GM18526 (cell line): Measurements from ENCODE around the gene KCNK13.

ENCODE experiments used
- POLR2A ChIP-seq: IDR thresholded peaks from 3 replicates; pipeline ENCODE4 v1.6.1; 2011; ENCODE audit not compliant: insufficient read length; ENCODE audit errors: extremely low read depth

KCNK13 gene

GRCh38 chr14:90096566-90096965 lies 34.8 kb downstream of the KCNK13 start:
- TF ChIP-seq POLR2A: no peak

GRCh38 chr14:90103808-90104207 lies 42.0 kb downstream of the KCNK13 start:
- TF ChIP-seq POLR2A: no peak

GRCh38 chr14:90105756-90106155 lies 44.0 kb downstream of the KCNK13 start:
- TF ChIP-seq POLR2A: no peak

DNA sequence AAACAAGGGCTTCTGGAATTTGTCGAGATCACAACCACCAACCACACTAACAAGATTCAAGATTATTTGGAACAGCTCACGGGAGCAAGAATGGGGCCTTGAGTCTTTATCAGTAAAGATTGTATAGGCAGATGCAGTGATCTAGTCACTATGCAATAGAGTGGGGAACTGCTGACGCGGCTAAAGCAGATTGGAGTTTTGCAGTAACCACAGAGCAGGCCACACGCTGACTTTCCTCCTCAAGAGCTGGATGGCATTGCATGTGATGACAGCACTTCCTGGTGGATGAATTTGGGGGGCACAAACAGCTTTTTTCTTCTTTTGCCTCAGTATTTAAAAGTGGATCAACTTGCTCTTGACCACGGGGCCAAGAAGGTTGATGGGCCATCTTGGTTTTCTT lies 46.0 kb downstream of the KCNK13 start:
- no peak for TF ChIP-seq POLR2A

- TF ChIP-seq POLR2A: no peak
Observed at GRCh38 chr14:90109858-90110257, 48.1 kb downstream of the KCNK13 start.

- TF ChIP-seq POLR2A: no peak
Observed at GRCh38 chr14:90111895-90112534, 50.2 kb downstream of the KCNK13 start.

GRCh38 chr14:90114554-90114953 lies 52.8 kb downstream of the KCNK13 start:
- TF ChIP-seq POLR2A: no peak

GRCh38 chr14:90115780-90116179 lies 54.0 kb downstream of the KCNK13 start:
- no peak for TF ChIP-seq POLR2A

DNA sequence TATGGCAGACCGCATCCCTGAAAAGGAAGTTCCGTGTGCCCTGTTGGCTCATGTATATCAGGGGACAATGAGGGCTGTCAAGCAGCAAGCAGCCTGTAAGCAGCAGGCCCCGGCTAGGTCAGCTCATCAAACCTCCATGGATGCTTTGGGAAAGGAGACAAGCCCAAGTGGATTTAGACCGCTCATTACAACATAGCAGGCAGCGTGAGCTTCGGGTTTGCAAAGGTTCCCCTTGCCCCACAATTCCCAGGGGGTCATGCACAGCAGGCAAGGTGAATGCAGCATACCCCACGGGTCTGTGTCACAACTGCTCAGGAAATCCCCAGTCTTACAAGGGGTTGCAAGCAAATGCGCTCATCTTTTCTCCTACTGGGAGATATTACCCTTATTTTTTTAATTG lies 54.6 kb downstream of the KCNK13 start:
- TF ChIP-seq POLR2A: no peak

DNA sequence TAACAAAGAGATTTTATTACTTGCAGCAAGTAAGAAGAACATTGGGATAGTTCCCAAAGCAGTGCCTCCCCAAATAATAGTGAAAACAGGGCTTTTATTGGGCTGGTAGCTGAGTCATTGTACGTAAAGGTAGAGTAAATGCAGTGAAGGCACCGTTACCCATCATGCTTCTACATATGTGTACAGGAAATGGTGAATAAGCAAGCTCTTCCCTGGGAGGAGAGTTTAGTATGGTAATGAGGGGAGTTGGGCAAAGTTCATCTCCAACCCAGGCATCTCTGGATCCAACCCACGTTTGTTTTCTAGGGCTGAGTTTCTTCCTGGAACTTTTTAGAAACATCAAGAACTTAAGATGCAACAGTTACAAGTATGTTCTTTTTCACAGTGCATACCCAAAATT lies 56.2 kb downstream of the KCNK13 start:
- no peak for TF ChIP-seq POLR2A

DNA sequence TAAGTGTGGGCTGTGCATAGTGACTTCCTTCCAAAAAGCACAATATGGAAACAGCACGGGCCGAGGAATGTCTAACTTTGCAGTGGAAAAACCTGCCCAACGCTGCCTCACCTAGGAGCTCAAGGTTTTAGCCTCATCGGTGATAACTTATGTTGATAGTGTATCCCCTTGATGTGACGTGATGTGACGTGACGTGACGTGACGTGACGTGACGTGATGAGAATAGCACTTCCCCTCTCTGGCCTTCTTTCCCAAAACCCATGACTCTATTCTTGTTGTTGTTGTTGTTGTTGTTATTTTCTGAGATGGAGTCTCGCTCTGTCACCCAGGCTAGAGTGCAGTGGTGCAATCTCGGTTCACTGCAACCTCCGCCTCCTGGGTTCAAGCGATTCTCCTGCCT lies 64.5 kb downstream of the KCNK13 start:
- no peak for TF ChIP-seq POLR2A

- TF ChIP-seq POLR2A: no peak
Observed at GRCh38 chr14:90132821-90133570, 71.2 kb downstream of the KCNK13 start.

- no peak for TF ChIP-seq POLR2A
Observed at GRCh38 chr14:90136904-90137303, 75.1 kb downstream of the KCNK13 start.

GRCh38 chr14:90137807-90138206 lies 76.0 kb downstream of the KCNK13 start:
- TF ChIP-seq POLR2A: no peak

- no peak for TF ChIP-seq POLR2A
Observed at GRCh38 chr14:90139199-90139598, 77.4 kb downstream of the KCNK13 start.

DNA sequence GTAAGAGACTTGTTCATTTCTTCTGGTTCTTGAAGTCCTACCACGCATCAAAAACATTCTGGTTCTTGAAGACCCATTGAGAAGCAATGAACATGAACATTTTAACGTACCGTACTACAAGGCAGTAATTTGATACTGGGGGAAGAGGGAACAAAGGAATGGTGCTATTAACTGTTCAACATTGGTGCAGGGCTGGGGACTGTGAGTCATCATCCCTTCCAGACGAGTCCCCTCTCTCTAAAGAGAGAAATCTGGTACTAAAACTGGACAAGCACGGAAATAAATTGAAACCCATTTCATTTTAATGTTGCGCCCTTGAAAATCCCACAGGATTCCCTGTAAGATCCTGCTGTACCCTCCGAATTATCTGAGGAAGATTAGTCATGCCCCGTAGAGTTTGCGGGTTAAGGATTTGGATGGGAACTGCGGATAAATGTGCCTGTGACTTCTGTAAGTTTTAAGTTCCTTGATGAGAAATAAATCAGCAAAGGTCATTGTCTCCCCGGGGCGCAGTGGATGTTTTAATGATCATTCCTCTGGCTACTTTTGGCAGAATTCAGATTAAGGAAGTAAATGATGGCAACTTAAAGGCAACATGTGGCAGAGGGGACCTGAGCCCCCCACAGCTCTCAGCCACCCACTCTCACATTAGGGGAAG lies 78.6 kb downstream of the KCNK13 start:
- TF ChIP-seq POLR2A: no peak

GRCh38 chr14:90140956-90141316 lies 79.1 kb downstream of the KCNK13 start:
- no peak for TF ChIP-seq POLR2A

DNA sequence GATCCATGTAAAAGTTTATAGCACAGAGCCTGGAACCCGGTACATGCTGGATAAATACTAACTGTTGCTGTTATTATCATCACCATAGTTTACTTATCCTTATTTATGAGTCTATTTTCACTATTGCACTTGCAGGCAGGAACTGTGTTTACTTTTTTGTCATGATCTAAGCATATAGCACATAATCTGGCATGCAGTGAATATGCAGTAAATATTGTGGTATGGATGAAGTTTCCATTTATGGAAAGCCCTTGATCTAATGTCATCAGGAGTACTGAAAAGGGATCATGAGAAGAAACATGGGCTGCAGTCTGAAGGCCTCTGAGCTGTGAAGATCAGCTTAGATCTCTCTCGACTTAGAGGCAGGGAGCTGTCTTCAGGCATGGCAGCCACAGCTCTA lies 91.6 kb downstream of the KCNK13 start:
- no peak for TF ChIP-seq POLR2A
